Astrocyte (in vitro differentiated cells and primary cell): ENCODE results near the gene DGUOK.

ENCODE experiments used
- CTCF ChIP-seq: IDR thresholded peaks from 2 replicates; pipeline ENCODE4 v1.5.1; 2011; ENCODE audit warnings: low read depth, mild to moderate bottlenecking, inconsistent platforms, low read length, moderate library complexity; ENCODE audit not compliant: insufficient read depth
- EZH2 ChIP-seq: IDR thresholded peaks from 2 replicates; pipeline ENCODE4 v1.6.1; 2012; ENCODE audit warnings: mild to moderate bottlenecking, low read length, inconsistent platforms; ENCODE audit not compliant: insufficient read depth

GRCh38 chr2:73888388-73888787, 38.3 kb upstream of the DGUOK start:
- no peak for TF ChIP-seq CTCF
- no peak for TF ChIP-seq EZH2
